ENCODE results near the gene SMAD1. TPM values are rescaled to one million over a fixed set of nuclear protein-coding genes. Genes with fewer than 3 reads are reported as not detected.

Gene SMAD1
- polyA plus RNA-seq, 2 of the 4 experiments (the other 2 are of a cell fraction) = 9.9 to 23.9 TPM

DNA sequence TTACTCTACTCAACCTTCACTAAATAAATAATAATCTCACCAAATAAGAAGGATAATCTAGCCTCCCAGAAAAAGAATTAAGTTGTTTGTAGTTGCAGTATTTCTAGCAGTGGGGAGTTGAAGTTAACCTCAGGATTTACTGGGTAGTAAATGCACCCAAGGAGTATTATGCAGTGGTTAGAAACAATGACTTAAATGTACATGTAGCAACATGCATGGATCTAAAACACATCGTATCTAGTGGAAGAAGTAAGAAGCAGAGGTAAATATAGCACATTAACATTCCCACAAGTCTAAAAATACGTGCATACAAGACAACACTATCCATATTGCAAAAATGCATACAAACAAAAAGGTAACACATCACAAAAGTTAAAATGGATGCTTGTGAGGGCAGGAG, 44.2 kb upstream of the SMAD1 start:
- no peak overlapping the region for H3K4me2 ChIP-seq
- CTCF ChIA-PET = no interaction called here
- 3% methylated on average over 2 of the region's 2 CpGs for WGBS (ENCODE audit: missing lambda C conversion rate)
- no peaks in the 10 kb centered on the region for H3K4me1 ChIP-seq
- DNase-seq (ENCODE audit: low read depth in 1 of 2, low spot score in 1 of 2) (no peak), FAIRE-seq (no peak), ATAC-seq (no peak)
- TF ChIP-seq, protein P1, sequence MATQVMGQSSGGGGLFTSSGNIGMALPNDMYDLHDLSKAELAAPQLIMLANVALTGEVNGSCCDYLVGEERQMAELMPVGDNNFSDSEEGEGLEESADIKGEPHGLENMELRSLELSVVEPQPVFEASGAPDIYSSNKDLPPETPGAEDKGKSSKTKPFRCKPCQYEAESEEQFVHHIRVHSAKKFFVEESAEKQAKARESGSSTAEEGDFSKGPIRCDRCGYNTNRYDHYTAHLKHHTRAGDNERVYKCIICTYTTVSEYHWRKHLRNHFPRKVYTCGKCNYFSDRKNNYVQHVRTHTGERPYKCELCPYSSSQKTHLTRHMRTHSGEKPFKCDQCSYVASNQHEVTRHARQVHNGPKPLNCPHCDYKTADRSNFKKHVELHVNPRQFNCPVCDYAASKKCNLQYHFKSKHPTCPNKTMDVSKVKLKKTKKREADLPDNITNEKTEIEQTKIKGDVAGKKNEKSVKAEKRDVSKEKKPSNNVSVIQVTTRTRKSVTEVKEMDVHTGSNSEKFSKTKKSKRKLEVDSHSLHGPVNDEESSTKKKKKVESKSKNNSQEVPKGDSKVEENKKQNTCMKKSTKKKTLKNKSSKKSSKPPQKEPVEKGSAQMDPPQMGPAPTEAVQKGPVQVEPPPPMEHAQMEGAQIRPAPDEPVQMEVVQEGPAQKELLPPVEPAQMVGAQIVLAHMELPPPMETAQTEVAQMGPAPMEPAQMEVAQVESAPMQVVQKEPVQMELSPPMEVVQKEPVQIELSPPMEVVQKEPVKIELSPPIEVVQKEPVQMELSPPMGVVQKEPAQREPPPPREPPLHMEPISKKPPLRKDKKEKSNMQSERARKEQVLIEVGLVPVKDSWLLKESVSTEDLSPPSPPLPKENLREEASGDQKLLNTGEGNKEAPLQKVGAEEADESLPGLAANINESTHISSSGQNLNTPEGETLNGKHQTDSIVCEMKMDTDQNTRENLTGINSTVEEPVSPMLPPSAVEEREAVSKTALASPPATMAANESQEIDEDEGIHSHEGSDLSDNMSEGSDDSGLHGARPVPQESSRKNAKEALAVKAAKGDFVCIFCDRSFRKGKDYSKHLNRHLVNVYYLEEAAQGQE (IDR thresholded peaks at IDR 0.05) = no peak
- TF ChIP-seq HDAC2 (IDR thresholded peaks at IDR 0.05) = no peak
- TF ChIP-seq, protein P2, sequence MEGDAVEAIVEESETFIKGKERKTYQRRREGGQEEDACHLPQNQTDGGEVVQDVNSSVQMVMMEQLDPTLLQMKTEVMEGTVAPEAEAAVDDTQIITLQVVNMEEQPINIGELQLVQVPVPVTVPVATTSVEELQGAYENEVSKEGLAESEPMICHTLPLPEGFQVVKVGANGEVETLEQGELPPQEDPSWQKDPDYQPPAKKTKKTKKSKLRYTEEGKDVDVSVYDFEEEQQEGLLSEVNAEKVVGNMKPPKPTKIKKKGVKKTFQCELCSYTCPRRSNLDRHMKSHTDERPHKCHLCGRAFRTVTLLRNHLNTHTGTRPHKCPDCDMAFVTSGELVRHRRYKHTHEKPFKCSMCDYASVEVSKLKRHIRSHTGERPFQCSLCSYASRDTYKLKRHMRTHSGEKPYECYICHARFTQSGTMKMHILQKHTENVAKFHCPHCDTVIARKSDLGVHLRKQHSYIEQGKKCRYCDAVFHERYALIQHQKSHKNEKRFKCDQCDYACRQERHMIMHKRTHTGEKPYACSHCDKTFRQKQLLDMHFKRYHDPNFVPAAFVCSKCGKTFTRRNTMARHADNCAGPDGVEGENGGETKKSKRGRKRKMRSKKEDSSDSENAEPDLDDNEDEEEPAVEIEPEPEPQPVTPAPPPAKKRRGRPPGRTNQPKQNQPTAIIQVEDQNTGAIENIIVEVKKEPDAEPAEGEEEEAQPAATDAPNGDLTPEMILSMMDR (IDR thresholded peaks at IDR 0.05) = no peak
- TF ChIP-seq MAZ (IDR thresholded peaks at IDR 0.05; ENCODE audit: borderline replicate concordance, low read depth, low read length) = no peak
- no peak for TF ChIP-seq SREBF2 (IDR thresholded peaks at IDR 0.05)
- no peak for TF ChIP-seq EP300 (IDR thresholded peaks at IDR 0.05)
- no peak for TF ChIP-seq PHF8 (IDR thresholded peaks at IDR 0.05; ENCODE audit: borderline replicate concordance, low read depth)
- TF ChIP-seq ZNF302 (CRISPR knock-in tag; IDR thresholded peaks at IDR 0.05) = no peak
- no peak for TF ChIP-seq CHD2 (IDR thresholded peaks at IDR 0.05; ENCODE audit: low read length, partially characterized antibody)
- no peak for TF ChIP-seq JUN (IDR thresholded peaks at IDR 0.05)
- no peak for TF ChIP-seq ZFP36 (IDR thresholded peaks at IDR 0.05; ENCODE audit: borderline replicate concordance, partially characterized antibody)
- no peak for TF ChIP-seq NPAS2 (CRISPR knock-in tag; IDR thresholded peaks at IDR 0.05; ENCODE audit: borderline replicate concordance)
- TF ChIP-seq, protein P3, sequence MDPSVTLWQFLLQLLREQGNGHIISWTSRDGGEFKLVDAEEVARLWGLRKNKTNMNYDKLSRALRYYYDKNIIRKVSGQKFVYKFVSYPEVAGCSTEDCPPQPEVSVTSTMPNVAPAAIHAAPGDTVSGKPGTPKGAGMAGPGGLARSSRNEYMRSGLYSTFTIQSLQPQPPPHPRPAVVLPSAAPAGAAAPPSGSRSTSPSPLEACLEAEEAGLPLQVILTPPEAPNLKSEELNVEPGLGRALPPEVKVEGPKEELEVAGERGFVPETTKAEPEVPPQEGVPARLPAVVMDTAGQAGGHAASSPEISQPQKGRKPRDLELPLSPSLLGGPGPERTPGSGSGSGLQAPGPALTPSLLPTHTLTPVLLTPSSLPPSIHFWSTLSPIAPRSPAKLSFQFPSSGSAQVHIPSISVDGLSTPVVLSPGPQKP (IDR thresholded peaks at IDR 0.05; ENCODE audit: low read depth, low read length) = no peak
- H3K4me3 ChIP-seq = no peak overlapping the region
- POLR2A ChIA-PET = no interaction called here
- H3K9me3 ChIP-seq = no peaks in the 10 kb centered on the region
- no peak overlapping the region for H3K27ac ChIP-seq

DNA sequence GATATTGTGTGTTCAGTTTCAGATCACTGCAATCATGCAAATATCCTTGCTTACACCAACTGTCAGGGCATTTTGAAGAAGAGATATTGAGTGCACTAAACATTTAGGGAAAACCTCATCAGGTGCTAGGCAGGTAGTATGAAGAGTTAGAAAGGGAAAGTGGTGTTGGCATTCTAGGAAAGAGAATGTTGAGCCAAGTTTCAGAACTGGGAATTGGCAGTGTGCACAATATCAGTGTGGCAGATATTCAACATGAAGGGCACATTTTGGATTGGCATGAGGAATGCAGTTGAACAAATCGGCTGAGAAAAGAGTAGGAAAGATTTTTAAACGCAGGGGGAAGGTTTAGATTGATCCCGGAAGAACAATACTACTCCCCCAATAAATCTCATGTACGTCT, 43.4 kb upstream of the SMAD1 start:
- WGBS (ENCODE audit: missing lambda C conversion rate) = 46% methylated on average over 4 of the region's 4 CpGs
- Histone ChIP-seq H3K27ac (no peak overlapping the region), H3K4me2 (no peak overlapping the region), H3K4me3 (no peak overlapping the region), H3K4me1 (no peaks in the 10 kb centered on the region), H3K9me3 (no peaks in the 10 kb centered on the region)
- ATAC-seq (no peak), DNase-seq (ENCODE audit: low read depth in 1 of 2, low spot score in 1 of 2) (no peak), FAIRE-seq (no peak)
- POLR2A ChIA-PET = no interaction called here
- TF ChIP-seq, protein P1 (IDR thresholded peaks at IDR 0.05) = no peak
- TF ChIP-seq HEYL (CRISPR knock-in tag; IDR thresholded peaks at IDR 0.05) = no peak
- no peak for TF ChIP-seq HDAC2 (IDR thresholded peaks at IDR 0.05)
- no peak for TF ChIP-seq HOXA7 (CRISPR knock-in tag; IDR thresholded peaks at IDR 0.05)
- no peak for TF ChIP-seq EHMT2 (IDR thresholded peaks at IDR 0.05; ENCODE audit: low read depth)
- CTCF ChIA-PET = no interaction called here
